DMS53 treated with DMSO at 0.1 percent for 48 hours (cell line): ENCODE results near the gene XPO6.

Source experiments
- DNase-seq: peaks from one replicate; lab custom pipeline; 2025; ENCODE audit not compliant: unreplicated experiment; lab: John Stamatoyannopoulos, UW

XPO6 gene

DNA sequence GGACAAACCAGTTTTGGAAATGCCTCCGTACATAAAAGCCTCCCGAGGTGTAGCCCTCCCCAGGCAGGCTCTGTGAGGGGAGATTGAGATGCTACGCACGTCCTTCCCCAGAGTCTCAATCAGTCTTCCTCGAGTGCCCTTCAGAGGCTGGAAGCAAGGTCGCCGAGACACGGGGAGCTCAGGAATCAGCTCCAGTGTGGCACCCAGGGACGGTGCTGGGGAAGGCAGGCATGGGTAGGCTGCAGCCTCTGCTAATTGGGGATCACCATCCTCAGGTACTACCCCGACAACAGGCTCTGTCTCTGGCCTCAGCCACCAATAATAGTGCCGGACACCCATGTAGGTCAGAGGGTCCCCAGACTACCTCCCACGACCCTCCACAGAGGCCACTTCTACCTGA is 120.1 kb downstream of the XPO6 start:
- no peak for DNase-seq

DNA sequence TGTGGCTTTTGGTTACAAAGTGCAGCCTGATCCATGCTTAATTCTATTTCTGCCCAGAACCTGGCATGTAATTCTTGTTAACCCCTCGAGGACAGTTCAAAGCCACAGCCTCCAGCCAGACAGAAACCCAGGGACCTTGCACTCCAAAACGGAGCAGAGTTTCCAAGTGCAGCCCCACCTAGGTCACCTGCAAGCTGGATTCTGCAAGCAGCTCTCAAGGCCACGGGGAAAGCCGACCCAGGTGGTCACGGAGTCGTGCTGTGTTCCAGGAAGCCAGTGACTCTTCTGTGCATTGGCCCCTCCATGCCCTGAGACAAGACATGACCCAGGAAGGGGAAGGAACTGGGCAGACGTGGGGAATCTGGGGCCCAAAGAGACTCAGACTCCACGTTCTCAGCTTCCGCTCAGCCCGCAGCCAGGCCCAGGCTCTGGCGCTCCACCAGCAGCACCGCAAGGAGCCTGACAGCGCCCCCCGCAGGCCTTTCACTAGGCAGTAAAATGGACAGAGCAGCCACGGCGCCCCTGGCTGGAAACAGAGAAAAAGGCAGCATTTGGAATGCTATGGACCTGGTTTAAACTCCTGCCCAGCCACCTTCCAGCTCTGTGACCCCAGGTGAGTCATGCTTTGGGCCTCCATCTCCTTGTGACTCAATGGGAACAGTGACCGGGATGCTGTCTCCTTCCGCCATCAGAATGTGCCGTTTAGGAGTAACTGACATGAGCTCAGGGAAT is 121.0 kb downstream of the XPO6 start:
- DNase-seq = no peak

DNA sequence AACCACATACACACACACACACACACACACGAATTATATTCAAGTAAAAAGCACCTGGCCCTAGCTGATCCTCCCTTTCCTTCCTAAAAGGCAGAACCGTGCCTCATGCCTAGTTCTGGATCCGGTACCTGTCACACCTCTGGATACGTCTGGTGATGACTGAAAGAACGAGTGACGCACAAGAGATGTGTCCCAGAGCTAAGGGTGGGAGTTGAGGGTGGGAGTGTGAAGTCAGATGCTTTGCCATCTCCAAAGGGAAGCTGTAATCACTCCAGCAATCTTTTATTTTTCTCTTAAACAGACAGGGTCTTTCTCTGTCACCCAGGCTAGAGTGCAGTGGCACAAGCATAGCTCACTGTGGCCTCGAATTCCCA is 121.8 kb downstream of the XPO6 start:
- no peak for DNase-seq

DNA sequence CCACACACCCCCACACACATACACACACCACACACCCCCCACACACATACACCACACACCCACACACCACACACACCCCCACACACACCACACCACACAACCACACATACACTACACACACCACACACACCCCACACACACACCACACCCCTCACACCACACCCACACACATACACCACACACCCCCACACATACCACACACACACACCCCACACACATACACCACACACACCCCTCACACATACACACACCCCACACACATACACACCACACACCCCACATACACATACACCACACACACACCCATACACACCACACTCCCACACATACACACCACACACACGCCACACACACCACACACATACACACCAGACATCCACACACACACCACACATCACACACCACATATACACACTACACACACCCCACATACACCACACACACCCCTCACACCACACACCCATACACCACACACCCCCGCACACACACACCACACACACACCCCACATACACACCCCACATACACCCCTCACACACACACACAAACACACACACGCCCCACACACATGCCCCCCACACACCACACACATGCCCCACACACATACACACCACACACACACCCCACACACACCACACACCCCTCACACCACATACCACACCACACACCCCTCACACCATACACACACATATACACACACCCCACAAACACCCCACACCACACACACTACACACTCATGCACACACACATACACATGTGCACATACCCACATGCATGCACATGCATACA is 122.4 kb downstream of the XPO6 start:
- DNase-seq = no peak

DNA sequence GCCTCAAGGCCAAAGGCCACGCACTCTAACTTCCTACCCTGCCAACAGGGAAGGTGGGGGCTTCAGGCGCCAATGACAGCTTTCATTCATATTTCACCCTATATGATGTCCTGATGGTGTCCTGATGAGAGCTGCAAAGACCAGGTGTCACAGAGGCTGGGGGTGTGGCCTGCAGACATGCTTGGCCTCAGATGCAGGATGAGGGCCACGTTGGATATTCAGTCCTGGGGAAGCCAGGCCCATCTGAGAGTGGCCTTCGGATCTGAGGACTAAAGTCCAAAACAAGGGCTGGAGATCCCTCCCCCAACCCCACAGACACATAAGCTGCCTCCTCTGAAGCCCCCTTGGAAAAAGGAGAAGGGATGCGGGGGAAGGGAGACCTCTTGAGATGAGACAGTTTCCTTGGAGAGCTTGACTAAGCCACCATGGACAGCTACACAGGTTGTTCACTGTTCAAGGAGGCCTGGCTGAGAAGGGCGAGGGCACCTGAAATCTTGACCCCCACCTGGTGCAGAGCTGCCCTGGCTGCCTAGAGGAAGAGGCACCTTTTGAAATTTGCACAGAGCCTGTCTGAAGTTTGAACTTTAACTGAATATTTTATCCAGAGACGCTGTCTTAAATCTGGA is 124.0 kb downstream of the XPO6 start:
- DNase-seq = no peak

DNA sequence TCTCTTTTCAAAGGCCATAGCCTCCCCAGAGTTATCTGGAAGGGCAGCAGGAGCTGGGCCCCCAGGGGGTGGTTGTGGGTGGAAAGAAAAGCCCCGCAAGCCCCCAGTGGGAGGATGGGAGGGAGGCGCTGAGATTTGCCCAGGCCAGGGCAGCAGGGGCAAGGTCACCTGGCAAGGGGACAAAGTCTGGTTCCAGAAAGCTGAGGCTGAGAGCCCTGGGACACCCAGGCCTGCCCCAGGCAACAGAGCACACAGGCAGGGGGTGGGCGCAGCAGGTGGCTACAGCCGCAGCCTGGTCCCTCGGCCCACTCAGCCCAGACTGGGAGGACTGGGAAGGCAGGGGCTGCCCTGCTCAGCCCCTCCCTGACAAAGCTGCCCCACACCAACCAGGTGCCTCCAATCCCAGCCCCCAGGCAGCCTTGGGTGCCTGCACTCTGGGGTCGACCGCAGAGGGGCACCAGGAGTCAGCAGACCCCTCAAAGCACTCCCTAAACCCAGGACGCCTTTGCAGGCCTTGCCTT is 124.6 kb downstream of the XPO6 start:
- no peak for DNase-seq

DNA sequence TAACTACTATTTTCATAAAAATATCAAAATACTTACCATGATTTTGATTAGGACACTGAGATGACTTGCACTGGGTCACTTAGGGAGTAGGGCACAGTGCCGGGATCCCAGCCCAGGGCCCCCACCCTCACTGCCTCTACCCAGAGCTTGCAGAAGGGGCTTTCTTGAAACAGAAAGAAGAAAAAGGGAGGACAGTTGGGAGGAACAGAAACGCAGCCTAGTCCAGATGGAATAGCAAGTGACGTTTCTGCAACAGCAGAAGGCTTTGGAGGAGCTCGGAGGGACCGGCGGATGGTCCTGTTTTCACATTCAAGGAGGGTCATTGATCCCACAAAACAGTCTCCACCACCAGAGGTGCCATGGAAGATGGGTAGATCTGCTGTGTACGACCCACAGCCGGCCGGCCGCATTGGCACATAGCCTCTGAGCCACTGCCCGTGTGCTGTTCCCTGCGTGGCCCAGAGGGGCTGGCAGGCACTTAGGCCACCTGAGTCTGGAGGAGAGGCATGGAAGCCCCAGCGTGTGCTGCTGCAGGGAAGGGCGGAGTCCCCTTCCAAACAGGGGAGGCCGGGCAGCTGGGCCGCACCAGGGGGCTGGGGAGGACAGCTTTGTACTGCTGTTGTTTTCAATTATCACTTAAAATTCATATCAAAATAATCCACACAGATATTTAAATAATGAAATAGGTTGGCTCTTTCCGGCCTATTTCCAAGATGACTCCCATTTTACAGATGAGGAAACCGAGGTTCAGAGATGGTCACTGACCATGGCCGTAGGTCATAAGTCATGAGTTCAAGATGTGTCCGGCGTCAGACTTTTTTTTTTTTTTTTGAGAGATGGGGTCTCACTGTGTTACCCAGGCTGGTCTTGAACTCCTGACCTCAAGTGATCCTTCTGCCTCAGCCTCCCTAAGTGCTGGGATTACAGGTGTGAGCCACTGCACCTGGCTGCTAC is 125.3 kb downstream of the XPO6 start:
- DNase-seq = no peak

DNA sequence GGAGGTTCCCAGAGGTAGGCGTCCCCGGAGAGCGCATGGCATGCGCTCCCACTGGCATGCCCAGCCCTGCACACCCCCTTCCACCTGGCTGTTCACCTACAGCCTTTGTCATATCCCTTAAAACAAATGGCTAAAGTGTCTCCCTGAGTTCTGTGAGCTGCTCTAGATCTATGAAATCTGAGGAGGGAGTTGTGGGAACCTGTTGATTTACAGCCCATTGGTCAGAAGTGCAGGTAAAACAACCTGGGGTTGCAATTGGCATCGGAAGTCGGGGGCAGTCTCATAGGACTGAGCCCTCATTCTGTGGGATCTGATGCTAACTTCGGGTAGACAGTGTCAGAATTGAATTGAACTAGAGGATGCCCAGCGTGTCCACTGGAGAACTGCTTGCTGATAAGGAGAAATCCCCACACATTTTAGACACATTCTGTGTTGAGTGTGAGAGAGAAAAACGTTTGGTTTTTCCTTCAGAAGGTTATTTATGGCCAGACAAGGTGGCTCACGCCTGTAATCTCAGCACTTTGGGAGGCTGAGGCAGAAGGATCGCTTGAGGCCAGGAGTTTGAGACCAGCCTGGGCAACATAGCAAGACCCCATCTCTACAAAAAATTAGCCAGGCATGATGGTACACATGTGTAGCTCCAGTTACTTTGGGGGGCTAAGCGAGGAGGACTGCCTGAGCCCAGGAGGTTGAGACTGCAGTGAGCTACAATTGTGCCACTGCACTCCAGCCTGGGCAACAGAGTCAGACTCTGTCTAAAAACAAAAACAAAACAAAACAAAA is 126.2 kb downstream of the XPO6 start:
- no peak for DNase-seq

DNA sequence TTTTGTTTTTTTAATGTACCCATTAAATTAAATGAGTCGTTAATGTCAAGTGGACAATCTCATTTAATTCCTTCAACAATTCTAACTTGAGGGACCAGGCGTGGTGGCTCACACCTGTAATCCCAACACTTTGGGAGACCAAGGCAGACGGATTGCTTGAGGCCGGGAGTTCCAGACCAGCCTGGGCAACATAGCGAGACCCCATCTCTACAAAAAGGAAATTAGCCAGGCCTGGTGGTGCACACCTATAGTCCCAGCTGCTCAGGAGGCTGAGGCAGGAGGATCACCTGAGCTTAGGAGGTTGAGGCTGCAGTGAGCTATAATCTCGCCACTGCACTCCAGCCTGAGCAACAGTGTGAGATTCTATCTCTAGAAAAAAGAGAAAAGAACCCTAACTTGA is 127.6 kb downstream of the XPO6 start:
- DNase-seq = no peak

DNA sequence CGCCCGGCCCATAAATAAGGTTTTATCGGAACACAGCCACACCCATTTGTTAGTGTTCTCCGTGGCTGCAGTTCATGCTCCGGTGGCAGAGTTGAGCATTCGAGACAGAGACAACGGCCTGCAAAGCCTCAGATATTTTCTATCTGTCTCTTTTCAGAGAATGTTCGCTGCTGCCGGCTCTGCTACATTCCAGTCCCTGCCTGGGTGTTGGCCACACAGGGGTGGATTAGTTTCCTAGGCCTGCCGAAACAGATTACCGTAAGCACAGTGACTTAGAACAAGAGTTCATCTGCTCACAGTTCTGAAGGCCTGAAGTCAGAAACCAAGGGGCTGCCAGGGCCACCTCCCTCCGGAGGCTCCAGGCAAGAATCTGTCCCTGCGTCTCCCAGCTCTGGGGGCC is 129.1 kb downstream of the XPO6 start:
- DNase-seq = no peak

DNA sequence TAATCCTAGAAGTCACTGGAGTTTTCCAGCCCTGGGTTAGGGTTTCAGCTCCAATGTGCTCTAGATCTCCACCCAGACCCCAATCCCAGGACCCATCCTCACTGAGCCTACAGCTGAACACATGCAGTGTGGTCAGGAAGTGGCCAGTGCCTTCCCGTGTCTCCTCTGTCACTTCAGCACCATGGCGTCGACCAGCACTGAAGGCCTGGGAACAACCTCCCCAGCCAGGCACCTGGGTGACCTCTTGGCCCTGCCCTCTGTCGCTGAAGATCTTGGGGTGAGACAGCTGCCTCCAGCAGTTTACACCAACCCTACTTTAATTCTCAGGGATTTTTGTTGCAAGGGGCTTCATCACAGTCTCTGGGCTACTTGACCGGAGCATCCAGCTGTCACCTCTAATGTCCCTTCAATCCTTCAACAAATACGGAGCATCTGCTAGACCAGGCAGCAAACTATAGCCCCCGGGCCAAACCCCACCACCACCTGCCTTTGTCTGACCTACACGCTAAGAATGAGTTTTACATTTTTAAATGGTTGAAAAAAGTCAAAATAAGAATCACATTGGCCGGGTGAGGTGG is 130.3 kb downstream of the XPO6 start:
- no peak for DNase-seq

DNA sequence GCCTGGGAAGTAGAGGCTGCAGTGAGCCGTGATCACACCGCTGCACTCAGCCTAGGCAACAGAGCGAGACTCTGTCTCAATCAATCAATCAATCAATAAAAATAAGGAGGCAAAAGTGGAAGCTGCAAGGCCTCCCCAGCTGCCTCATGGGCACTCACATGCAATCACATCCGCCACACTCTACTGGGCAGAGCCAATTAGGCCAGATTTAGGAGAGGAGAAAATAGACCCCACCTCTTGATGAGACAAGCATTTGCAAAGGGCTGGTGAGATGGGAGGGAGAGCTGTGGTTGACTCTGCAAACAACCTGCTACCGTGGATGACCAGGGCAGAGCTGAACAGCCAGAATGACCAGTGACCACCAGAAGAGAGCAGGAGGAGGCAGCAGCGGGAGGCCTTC is 133.5 kb downstream of the XPO6 start:
- DNase-seq = no peak

DNA sequence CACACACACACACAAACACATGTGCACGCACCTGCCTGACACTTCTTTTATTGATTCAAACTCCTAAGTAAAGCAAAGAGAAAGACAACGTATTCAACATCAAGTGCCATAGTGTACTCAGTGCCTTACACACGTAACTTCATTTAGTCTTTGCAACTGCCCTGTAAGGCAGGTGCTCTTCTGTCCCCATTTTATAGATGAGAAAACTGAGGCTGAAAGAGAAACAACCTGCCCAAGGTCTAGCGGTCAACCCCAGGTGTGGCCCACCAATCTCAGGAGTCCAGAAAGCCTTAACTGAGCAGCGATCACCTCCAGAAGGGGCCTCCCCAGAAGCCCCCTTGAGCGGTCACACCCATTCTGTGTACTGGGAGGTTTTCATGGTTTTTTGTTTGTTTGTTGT is 137.9 kb downstream of the XPO6 start:
- no peak for DNase-seq

DNA sequence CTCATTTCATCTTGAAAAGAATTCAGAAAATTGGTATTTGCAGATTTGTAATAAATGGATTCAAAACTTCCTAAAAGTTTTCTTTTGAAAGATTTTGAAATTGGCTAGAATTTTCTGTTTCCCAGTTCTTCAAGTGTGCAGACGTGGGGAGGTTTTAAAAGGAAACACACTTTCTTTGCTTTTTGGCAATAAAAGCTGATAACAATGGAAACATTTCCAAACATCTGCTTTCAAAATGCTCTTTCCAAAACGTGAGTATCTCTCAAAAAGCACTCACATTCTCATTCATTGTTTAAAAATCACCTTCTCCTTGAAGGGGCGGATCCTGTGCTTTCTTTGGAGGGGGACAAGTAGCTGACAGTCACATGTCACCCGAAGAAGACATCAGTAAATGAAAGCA is 139.7 kb downstream of the XPO6 start:
- no peak for DNase-seq

DNA sequence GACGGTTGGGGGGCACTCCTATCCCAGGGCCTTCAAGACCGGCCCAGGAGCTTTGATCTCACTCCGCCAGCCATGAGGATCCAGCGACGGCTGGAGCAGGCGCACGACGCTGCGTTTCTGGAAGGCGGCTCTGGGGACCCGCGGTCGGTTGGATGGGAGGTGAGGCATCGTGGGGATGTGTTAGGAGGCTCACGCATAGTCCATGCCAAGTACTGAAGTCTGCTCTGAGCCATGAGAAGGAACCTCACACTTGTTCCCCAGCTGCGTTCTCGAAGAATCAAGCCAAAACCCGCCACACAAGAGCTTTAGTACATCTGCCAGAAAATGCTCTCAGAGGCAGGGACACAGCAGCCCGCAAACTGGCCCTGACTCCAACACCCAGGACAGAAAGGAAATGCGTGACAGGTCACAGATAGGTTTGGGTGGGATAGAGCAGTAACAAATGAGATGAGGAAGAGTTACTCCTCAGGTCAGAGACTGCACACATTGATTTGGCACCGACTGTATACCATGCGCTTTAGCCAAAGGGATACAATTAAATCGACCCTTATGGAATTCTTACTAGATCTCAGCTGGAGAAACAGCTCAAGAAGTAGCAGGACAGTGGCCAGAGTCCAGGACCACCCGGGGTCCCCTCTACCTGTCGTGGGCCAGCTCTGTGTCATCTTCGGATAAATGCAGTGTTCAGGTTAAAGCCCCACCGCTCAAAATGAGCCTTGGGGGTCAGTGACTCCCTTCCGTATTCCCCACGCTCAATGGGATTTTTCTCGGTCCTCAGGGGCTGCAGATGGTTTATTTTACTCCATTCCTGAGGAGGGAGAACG is 141.6 kb downstream of the XPO6 start:
- no peak for DNase-seq

DNA sequence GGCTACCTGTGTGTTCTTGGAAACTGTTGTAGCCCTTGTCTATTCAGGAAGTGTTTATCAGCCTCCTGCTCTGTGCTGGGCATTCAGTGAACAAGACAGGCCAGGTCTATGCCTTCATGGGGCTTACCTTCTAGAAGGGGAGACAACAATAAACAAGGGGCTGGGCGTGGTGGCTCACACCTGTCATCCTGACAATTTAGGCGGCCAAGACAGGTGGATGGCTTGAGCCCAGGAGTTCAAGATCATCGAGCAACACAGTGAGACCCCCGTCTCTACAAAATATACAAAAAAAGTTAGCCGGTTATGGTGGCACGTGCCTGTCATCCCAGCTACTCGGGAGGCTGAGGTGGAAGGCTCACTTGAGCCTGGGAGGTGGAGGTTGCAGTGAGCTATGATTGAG is 142.8 kb downstream of the XPO6 start:
- no peak for DNase-seq

DNA sequence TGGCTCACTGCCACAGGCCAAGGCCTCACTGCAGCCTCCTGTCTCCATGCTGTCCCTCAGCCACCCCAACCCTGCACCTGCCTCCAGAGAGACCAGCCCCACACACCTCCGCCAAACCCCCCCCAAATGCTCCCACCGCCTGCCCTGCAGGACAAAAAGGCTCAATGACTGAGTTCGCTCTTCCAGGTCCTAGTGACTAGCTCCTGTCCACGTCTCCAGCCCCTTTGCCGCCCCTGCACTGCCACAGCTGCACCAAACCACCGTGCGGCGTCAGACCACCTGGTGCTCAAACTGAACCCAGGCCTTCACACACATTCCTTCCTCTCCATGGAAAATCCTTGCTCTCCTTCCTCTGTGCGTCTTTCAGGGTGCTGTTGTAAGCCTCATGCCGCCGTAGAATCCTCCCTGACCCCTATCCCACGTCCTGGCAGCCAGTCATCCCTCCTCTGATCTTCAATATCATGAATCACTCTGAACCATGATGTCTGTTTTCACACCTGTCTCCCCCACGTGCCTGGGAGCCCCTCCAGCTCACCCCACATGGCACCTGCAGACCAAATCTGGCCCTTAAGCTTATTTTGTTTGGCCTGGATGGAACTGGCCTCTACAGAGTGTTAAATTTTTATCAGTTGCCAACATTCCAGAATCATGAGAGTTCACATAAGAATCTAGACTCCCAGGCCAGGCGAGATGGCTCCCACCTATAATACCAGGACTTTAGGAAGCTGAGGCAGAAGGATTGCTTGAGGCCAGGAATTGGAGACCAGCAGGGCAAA is 144.0 kb downstream of the XPO6 start:
- DNase-seq = no peak

DNA sequence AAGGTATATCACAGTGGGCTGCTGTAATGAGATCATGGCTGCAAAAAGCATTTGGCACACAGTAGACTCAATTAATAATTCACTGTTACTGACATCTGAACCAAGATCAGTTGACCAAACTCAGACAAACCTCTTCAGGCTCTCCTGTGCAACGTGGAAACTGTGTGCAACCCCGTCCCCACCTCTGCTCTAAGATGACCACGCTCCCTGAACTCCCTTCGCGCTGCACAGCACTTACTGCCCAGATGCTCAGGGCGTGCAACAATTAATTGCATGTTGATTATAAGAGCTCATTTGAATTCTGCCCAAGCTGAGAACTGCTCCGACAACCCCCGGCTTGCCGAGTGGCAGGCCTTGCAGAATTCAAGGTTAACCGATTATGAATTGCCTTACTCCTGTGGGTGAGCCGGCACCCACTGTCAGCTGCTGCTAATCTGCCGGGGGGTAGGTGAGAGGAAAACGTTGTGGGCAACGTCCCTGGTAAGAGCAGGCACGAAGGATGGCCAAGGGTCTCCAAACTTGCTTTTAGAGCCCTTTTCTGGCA is 147.0 kb downstream of the XPO6 start:
- DNase-seq = no peak
